PFSK-1 (cell line): ENCODE measurements around the gene GPX2.
A peak's percentile ranks its signal among the peaks of the same experiment; 100 is the strongest.

Source experiments
- FOXP2 ChIP-seq: optimal IDR thresholded peaks from 2 replicates; pipeline ENCODE3; 2011; ENCODE audit warnings: borderline replicate concordance, control low read depth, inconsistent platforms; ENCODE audit not compliant: insufficient read depth; ENCODE audit errors: extremely low read length, extremely low read depth
- POLR2AphosphoS5 ChIP-seq: IDR thresholded peaks from 2 replicates; pipeline ENCODE4 v1.6.1; 2012; ENCODE audit warnings: low read depth, mild to moderate bottlenecking, control low read depth, low read length, moderate library complexity
- SIN3A ChIP-seq: IDR thresholded peaks from 2 replicates; pipeline ENCODE4 v1.6.1; 2012; ENCODE audit warnings: mild to moderate bottlenecking, low read length, moderate library complexity, borderline replicate concordance; ENCODE audit not compliant: insufficient read depth
- TAF1 ChIP-seq: IDR thresholded peaks from 2 replicates; pipeline ENCODE4 v1.6.1; 2012; ENCODE audit warnings: low read length, control low read depth, borderline replicate concordance; ENCODE audit not compliant: insufficient read depth
- TF ChIP-seq, protein P1 (sequence below), 2 experiments: IDR thresholded peaks; 2 replicates each; pipeline versions ENCODE4 v1.6.1 to v1.8.0; 2011 to 2012; ENCODE audit warnings: low read depth in 2 of 2, low read length in 2 of 2, control low read depth in 1 of 2, inconsistent platforms in 1 of 2, mild to moderate bottlenecking in 1 of 2, moderate library complexity in 1 of 2; ENCODE audit not compliant: insufficient read depth in 1 of 2

GPX2 gene

DNA sequence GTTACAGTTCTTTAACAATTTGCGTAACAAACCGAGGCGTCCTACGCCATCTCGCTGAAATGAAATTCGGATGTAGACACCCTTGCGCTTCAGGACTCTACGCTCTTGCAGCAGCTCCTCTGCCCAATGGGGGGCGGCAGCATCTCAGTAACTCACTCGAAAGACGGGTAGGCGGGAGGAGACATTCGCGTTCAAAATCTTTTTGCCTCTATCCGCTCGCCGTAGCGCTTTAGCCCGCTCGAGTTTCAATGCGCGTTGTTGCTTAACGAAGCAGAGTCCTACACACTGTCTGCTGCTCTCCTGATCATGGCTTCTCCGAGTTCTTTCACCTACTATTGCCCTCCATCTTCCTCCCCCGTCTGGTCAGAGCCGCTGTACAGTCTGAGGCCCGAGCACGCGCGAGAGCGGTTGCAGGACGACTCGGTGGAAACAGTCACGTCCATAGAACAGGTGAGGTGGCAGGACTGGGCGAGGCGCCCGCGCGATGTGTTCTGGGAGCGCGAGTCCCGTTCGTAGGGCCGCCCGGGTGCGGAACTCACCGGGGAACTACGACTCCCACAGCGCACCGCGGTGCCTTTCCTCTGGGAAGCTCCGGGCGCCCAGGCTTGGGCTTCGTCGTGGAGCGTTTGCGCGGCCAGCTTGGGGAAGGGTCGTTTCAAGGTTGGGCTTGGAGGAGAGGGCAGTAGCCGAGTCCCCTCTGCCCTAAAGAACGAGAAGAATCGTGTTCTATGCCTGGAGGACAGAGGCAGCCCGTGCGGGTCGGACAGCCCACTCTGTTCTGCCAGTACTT, 44.3 kb upstream of the GPX2 start, which contains the start of gene FNTB:
FNTB (plus strand) TSS at position 248 of the 790 bp plus-strand sequence; CDS start at position 307, 59 bp downstream.
- TF ChIP-seq, protein P1, sequence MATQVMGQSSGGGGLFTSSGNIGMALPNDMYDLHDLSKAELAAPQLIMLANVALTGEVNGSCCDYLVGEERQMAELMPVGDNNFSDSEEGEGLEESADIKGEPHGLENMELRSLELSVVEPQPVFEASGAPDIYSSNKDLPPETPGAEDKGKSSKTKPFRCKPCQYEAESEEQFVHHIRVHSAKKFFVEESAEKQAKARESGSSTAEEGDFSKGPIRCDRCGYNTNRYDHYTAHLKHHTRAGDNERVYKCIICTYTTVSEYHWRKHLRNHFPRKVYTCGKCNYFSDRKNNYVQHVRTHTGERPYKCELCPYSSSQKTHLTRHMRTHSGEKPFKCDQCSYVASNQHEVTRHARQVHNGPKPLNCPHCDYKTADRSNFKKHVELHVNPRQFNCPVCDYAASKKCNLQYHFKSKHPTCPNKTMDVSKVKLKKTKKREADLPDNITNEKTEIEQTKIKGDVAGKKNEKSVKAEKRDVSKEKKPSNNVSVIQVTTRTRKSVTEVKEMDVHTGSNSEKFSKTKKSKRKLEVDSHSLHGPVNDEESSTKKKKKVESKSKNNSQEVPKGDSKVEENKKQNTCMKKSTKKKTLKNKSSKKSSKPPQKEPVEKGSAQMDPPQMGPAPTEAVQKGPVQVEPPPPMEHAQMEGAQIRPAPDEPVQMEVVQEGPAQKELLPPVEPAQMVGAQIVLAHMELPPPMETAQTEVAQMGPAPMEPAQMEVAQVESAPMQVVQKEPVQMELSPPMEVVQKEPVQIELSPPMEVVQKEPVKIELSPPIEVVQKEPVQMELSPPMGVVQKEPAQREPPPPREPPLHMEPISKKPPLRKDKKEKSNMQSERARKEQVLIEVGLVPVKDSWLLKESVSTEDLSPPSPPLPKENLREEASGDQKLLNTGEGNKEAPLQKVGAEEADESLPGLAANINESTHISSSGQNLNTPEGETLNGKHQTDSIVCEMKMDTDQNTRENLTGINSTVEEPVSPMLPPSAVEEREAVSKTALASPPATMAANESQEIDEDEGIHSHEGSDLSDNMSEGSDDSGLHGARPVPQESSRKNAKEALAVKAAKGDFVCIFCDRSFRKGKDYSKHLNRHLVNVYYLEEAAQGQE (IDR thresholded peaks at IDR 0.05; ENCODE audit: insufficient read depth in 1 of 2, low read depth in 2 of 2, low read length in 2 of 2): no peak
- peak; percentile 64 for TF ChIP-seq POLR2AphosphoS5
- no peak for TF ChIP-seq SIN3A
- peak; percentile 42; the same call in 1 of the 2 replicates for TF ChIP-seq TAF1
- no peak for TF ChIP-seq FOXP2

DNA sequence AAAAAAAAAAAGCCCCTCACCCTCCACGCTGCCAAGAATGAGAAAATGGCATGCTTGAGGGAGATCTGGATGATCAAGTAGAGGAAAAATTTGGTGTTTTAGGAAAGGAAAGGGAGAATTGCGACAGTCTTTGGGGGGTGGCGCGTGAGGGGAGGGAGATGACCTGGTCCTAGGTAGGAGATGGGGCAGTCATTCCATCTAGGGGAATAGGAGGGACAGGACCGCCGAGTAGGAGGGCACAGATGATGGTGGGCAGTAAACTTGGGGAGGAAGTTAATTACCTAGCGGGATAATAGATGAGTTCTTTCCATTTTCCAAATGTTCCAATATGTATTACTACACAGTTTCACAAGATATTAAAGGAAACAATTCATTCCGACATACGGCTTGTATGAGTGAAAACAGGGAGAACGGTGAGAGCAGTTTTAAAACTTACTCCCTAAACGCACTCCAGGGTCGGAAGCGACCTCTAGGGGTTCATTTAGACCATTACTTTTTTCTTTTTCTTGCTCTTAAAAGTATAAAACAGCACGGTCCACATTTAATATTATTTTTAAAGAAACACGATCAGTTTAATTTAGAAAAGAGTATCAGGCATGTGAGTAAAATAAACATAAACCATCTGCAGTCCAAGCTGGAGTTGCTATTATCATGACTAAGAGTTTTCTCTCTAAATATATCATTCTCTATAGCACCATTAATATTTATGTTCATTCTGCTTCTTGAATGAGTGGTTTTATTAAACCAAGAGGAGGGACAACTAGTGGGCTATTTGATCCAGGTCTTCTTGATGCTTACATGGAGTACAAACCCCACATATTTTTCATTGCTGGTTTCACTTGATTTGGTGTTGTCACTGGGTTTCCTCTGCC, 41.1 kb upstream of the GPX2 start:
- TF ChIP-seq POLR2AphosphoS5 (no peak), FOXP2 (no peak), SIN3A (no peak), TAF1 (no peak)
- TF ChIP-seq, protein P1 (IDR thresholded peaks at IDR 0.05; ENCODE audit: insufficient read depth in 1 of 2, low read depth in 2 of 2, low read length in 2 of 2): no peak

DNA sequence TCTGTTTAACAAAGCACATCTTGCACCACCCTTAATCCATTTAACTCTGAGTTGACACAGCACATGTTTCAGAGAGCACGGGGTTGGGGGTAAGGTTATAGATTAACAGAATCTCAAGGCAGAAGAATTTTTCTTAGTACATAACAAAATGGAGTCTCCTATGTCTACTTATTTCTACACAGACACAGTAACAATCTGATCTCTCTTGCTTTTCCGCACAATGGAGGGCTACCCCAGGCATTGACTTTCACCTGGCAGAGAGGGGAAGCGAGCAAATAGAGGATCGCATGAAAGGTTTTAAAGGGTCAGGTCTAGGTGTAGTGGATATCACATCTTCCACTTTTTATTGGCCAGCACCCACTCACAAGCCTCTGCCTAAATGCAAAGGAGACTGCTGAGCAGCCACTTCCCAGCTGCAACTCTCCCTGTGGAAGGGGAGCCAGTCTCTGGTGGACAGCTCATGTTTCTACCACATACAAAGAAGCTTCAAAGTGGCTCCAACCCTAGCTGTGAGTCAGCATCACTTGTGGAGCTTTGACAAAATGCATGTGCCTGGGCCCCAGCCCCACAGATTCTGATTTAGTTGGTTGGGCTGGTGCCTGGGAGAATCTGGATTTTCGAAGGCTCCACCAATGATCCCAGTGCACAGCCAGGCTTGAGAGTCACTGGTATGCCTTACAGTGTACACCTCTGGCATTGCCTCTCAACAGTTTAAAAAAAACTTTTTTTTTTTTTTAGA, 37.0 kb upstream of the GPX2 start:
- no peak for TF ChIP-seq FOXP2
- TF ChIP-seq SIN3A: no peak
- no peak for TF ChIP-seq TAF1
- TF ChIP-seq, protein P1 (IDR thresholded peaks at IDR 0.05; ENCODE audit: insufficient read depth in 1 of 2, low read depth in 2 of 2, low read length in 2 of 2): no peak
- TF ChIP-seq POLR2AphosphoS5: no peak

DNA sequence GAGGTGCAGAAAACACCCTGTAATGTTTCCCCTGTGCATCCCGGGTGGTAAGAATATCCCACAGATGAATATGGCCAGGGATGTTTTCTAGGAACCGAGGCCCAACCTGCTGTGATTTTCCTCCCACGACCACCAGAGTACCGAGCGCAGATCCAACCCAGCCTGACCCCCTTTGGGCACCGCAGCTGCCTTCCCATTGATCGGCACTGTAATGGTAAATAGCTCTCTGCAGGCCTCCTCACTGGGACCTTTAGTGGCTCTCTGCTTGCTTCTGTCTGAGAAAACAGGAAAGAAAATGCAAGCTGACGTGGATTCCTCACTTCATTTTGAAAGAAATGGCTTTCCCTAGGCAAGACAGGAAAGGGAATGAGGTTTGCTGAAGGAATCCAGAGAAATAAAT, 32.0 kb upstream of the GPX2 start:
- TF ChIP-seq TAF1 (no peak), FOXP2 (no peak), POLR2AphosphoS5 (no peak), SIN3A (no peak)
- TF ChIP-seq, protein P1 (IDR thresholded peaks at IDR 0.05; ENCODE audit: insufficient read depth in 1 of 2, low read depth in 2 of 2, low read length in 2 of 2): no peak
